Panc1 (cell line): ENCODE results near the gene SLC2A1. TPM values are rescaled to one million over a fixed set of nuclear protein-coding genes. Genes with fewer than 3 reads are reported as not detected.

ENCODE experiments used
- ATAC-seq: fragments of 200-7000 bp; cut with Tn5 transposase; 2 replicates; pipeline ENCODE4 v1.9.1; 2020; ENCODE audit warnings: mild to moderate bottlenecking, moderate library complexity
- BruUV-seq: library from RNA; stranded (reverse); fragments of 400-500 nt; replicated peaks from 2 replicates; lab custom pipeline; 2021; lab: Mats Ljungman, UMichigan
- CTCF ChIA-PET: fragments of 300-600 bp; sonication (Branson Sonifier 250); formaldehyde crosslinking; loops from one replicate; lab custom pipeline; 2022; ENCODE audit warnings: antibody characterized with exemption; lab: Charles Lee
- POLR2A ChIA-PET: fragments of 300-600 bp; sonication (Branson Sonifier 250); formaldehyde crosslinking; loops from one replicate; lab custom pipeline; 2022; ENCODE audit warnings: antibody characterized with exemption; lab: Charles Lee
- DNase-seq: peaks from one replicate; pipeline ENCODE4 v3.0.0-alpha.2; 2010; ENCODE audit warnings: low read depth, low spot score
- H3K27ac ChIP-seq: 2 replicates; pipeline ENCODE4 v1.5.1; 2011; ENCODE audit warnings: mild to moderate bottlenecking, low read length, inconsistent platforms
- H3K27me3 ChIP-seq: fragments of 200-500 bp; sonication (Bioruptor generic); 2 replicates; pipeline ENCODE4 v1.6.0; 2014; ENCODE audit warnings: low read length, inconsistent platforms; ENCODE audit not compliant: control insufficient read depth, insufficient read depth
- H3K36me3 ChIP-seq: fragments of 200-500 bp; sonication (Bioruptor generic); 2 replicates; pipeline ENCODE4 v1.5.1; 2014; ENCODE audit warnings: inconsistent platforms, mild to moderate bottlenecking, low read length, moderate library complexity; ENCODE audit not compliant: control insufficient read depth, insufficient read depth
- H3K4me1 ChIP-seq: 2 replicates; pipeline ENCODE4 v1.5.1; 2011; ENCODE audit warnings: inconsistent platforms, mild to moderate bottlenecking, low read length, moderate library complexity; ENCODE audit not compliant: control insufficient read depth, insufficient read depth
- H3K4me3 ChIP-seq, 2 experiments: 2 replicates each; pipeline ENCODE4 v1.5.1; 2011 to 2012; ENCODE audit warnings: low read depth in 2 of 2, low read length in 2 of 2, mild to moderate bottlenecking in 2 of 2, inconsistent platforms in 1 of 2, moderate library complexity in 1 of 2
- H3K9me3 ChIP-seq: fragments of 200-500 bp; sonication (Bioruptor generic); 2 replicates; pipeline ENCODE4 v1.5.1; 2014; ENCODE audit warnings: low read depth, mild to moderate bottlenecking, inconsistent platforms, low read length, moderate library complexity; ENCODE audit not compliant: control insufficient read depth, insufficient read depth
- POLR2AphosphoS5 ChIP-seq: IDR thresholded peaks from 2 replicates; pipeline ENCODE4 v1.6.1; 2012; ENCODE audit warnings: mild to moderate bottlenecking, low read depth, low read length, moderate library complexity
- SIN3A ChIP-seq: IDR thresholded peaks from 2 replicates; pipeline ENCODE4 v1.6.1; 2012; ENCODE audit warnings: low read depth, mild to moderate bottlenecking, low read length, moderate library complexity, borderline replicate concordance; ENCODE audit not compliant: insufficient read depth
- TCF7L2 ChIP-seq: IDR thresholded peaks from 2 replicates; pipeline ENCODE4 v1.6.1; 2011; ENCODE audit warnings: mild to moderate bottlenecking, low read depth, low read length, inconsistent platforms
- in situ Hi-C: cut with HindIII; loops from 2 replicates; pipeline ENCODE4 v1.10.0; 2016; ENCODE audit warnings: low sequenced_read_pairs, low pct_unique_long_range_greater_than_20kb
- intact Hi-C: fragments of 100-400 bp; cut with micrococcal nuclease; formaldehyde crosslinking; loops from one replicate; pipeline ENCODE4 v1.10.0; 2022; ENCODE audit not compliant: unreplicated experiment
- total RNA-seq: library from RNA; stranded (reverse); gene quantifications from one replicate; pipeline ENCODE4 v1.2.1, GENCODE V29; 2021; ENCODE audit not compliant: unreplicated experiment
- TF ChIP-seq, protein P1 (sequence below), 2 experiments: IDR thresholded peaks; 2 replicates each; pipeline ENCODE4 v1.6.1; 2011 to 2012; ENCODE audit warnings: low read depth in 2 of 2, control low read depth in 1 of 2, low read length in 1 of 2, mild to moderate bottlenecking in 1 of 2, moderate library complexity in 1 of 2; ENCODE audit not compliant: insufficient read depth in 1 of 2
- TF ChIP-seq, protein P2 (sequence below): fragments of 450-650 bp; IDR thresholded peaks from 2 replicates; pipeline ENCODE4 v1.5.1; 2017; ENCODE audit warnings: mild to moderate bottlenecking

The SLC2A1 gene
- total RNA-seq, 1 experiment from 2014 or later: 32.9 TPM

DNA sequence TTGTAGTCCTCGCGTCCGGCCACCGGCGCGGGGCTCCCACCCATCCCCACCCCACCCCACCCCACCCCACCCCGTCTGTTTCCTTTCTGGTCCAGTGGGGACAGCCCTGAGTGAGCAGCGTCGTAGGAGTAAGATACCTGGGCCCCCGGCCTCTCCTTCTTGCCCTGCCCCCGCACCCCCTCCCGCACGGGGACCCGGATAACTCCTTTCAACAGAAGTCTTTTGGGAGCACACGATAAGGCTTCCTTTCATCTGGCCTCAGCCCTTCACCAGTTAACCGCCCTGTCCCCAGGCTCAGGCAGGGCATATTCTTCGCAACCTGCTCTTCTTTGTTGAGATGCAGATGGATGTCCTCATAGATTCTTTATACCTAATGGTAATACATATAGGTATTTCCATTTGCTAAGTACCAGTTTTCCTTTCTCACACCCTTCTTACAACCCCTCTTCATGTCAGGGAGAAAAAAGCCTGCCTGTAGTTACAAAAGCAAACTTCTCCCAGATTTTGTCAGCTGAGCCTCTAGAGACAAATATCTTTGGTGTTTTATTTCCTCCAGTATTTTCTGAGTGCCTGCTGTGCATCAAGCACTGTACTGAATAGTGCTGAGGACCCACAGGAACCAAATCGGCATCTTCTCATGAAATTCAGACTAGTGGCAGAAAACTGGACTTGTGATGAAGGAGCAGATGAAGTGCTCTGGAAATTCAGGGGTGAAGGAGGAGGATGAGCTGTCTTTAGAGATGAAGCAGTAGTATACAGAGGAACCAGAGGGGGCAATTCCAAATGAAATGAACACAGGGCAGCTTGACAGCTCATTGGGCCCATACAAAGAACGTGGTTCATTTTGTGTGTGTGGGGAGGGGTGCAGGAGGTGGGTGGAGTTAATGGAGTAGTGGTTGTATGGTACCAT is 33.6 kb downstream of the SLC2A1 start:
- in situ Hi-C loops: no loop called here
- H3K4me3 ChIP-seq: peak overlapping the region; percentile 62 to 78
- ChIA-PET CTCF (interaction anchor here (3.5 kb wide), 1 partner anchor 149 kb away, joined by 25 read pairs; no protein-coding TSS in a partner anchor), POLR2A (interaction anchor here (1.2 to 2.2 kb wide), 2 partner anchors 94 to 148 kb away, joined by 3 to 12 read pairs; no protein-coding TSS in a partner anchor)
- DNase-seq (no peak), ATAC-seq (peak; percentile 10)
- no peaks in the 10 kb centered on the region for H3K27me3 ChIP-seq
- TF ChIP-seq TCF7L2: no peak
- TF ChIP-seq, protein P1, sequence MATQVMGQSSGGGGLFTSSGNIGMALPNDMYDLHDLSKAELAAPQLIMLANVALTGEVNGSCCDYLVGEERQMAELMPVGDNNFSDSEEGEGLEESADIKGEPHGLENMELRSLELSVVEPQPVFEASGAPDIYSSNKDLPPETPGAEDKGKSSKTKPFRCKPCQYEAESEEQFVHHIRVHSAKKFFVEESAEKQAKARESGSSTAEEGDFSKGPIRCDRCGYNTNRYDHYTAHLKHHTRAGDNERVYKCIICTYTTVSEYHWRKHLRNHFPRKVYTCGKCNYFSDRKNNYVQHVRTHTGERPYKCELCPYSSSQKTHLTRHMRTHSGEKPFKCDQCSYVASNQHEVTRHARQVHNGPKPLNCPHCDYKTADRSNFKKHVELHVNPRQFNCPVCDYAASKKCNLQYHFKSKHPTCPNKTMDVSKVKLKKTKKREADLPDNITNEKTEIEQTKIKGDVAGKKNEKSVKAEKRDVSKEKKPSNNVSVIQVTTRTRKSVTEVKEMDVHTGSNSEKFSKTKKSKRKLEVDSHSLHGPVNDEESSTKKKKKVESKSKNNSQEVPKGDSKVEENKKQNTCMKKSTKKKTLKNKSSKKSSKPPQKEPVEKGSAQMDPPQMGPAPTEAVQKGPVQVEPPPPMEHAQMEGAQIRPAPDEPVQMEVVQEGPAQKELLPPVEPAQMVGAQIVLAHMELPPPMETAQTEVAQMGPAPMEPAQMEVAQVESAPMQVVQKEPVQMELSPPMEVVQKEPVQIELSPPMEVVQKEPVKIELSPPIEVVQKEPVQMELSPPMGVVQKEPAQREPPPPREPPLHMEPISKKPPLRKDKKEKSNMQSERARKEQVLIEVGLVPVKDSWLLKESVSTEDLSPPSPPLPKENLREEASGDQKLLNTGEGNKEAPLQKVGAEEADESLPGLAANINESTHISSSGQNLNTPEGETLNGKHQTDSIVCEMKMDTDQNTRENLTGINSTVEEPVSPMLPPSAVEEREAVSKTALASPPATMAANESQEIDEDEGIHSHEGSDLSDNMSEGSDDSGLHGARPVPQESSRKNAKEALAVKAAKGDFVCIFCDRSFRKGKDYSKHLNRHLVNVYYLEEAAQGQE (IDR thresholded peaks at IDR 0.05; ENCODE audit: insufficient read depth in 1 of 2, low read depth in 2 of 2, low read length in 1 of 2): no peak
- peak overlapping the region; percentile 88 for H3K27ac ChIP-seq
- no peaks in the 10 kb centered on the region for H3K36me3 ChIP-seq
- peaks cover 12% of the 10 kb centered on the region for H3K4me1 ChIP-seq
- intact Hi-C loops: no loop called here
- no peaks in the 10 kb centered on the region for H3K9me3 ChIP-seq
- TSS peak; percentile 93 for BruUV-seq

DNA sequence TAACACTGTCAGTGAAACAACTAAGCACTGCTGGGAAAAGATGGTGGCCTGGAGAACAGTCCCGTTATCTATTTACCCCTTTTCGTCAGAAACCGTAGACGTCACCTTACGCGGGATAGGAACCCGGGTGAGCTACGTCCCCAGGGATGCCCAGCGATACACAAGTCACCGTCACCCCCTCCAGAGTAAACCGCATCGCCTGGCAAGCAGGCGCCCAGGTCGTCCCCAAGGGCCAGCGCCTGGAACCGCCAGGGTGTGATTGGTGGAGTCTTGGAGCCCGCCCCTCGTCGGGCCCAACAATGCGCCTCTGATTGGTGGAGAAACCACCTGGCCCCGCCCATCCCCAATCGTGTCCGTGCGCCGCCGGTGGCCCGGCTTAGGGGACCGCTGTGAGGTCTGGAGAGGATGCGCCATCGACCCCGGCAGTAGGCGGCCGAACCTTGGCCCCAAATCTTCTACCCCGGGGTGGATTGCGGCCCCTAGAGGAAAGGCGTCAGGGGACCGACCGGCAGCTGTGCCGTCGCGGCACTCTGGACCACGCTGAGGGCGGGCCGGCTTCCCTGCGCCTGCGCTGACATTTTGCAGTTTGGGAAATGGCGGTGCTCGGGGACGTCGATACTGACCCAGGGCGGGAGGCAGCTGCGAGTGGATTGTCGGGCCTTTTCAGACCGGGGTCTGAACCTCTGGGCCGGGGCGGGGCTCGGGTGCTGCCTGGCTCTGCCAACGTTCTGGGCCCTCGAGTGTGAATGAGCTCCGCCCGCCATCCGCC is 34.4 kb downstream of the SLC2A1 start:
- Histone ChIP-seq H3K4me1 (peaks cover 12% of the 10 kb centered on the region), H3K36me3 (no peaks in the 10 kb centered on the region), H3K9me3 (no peaks in the 10 kb centered on the region), H3K27ac (peak overlapping the region; percentile 88), H3K4me3 (peak overlapping the region; percentile 62 to 78), H3K27me3 (no peaks in the 10 kb centered on the region)
- POLR2A ChIA-PET: interaction anchor here (1.2 to 2.2 kb wide), 2 partner anchors 95 to 149 kb away, joined by 3 to 12 read pairs; no protein-coding TSS in a partner anchor
- in situ Hi-C loops (no loop called here), intact Hi-C loops (no loop called here)
- CTCF ChIA-PET: interaction anchor here (3.5 kb wide), 1 partner anchor 149 kb away, joined by 25 read pairs; no protein-coding TSS in a partner anchor
- TF ChIP-seq TCF7L2 (0 out of 2 replicates have a peak, but pooled peaks have one; percentile 51), POLR2AphosphoS5 (peak; percentile 94), SIN3A (no peak)
- TF ChIP-seq, protein P1 (IDR thresholded peaks at IDR 0.05; ENCODE audit: insufficient read depth in 1 of 2, low read depth in 2 of 2, low read length in 1 of 2): 0 out of 4 replicates have a peak, but pooled peaks of 1 of the 2 experiments have one; percentile 7
- TF ChIP-seq, protein P2, sequence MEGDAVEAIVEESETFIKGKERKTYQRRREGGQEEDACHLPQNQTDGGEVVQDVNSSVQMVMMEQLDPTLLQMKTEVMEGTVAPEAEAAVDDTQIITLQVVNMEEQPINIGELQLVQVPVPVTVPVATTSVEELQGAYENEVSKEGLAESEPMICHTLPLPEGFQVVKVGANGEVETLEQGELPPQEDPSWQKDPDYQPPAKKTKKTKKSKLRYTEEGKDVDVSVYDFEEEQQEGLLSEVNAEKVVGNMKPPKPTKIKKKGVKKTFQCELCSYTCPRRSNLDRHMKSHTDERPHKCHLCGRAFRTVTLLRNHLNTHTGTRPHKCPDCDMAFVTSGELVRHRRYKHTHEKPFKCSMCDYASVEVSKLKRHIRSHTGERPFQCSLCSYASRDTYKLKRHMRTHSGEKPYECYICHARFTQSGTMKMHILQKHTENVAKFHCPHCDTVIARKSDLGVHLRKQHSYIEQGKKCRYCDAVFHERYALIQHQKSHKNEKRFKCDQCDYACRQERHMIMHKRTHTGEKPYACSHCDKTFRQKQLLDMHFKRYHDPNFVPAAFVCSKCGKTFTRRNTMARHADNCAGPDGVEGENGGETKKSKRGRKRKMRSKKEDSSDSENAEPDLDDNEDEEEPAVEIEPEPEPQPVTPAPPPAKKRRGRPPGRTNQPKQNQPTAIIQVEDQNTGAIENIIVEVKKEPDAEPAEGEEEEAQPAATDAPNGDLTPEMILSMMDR: no peak
- peak; percentile 84 for DNase-seq
- ATAC-seq: peak; percentile 98
- no TSS peak for BruUV-seq
